GM10248 (cell line): Measurements from ENCODE around the gene NTNG2.
A peak's percentile ranks its signal among the peaks of the same experiment; 100 is the strongest.

Experiments
- CTCF ChIA-PET: fragments of 300-600 bp; sonication (Branson Sonifier 250); formaldehyde crosslinking; extraction: SDS; loops from one replicate; lab custom pipeline; 2021; ENCODE audit warnings: antibody characterized with exemption; lab: Yijun Ruan, JAX
- POLR2A ChIA-PET: fragments of 350-650 bp; sonication (Branson Sonifier 250); formaldehyde crosslinking; extraction: SDS; loops from one replicate; lab custom pipeline; 2020; ENCODE audit warnings: antibody characterized with exemption; lab: Yijun Ruan, JAX
- DNase-seq: peaks from one replicate; pipeline ENCODE4 v3.0.0; 2012; ENCODE audit errors: extremely low spot score
- CTCF ChIP-seq: IDR thresholded peaks from 2 replicates; pipeline ENCODE4 v1.5.1; 2012; ENCODE audit warnings: mild to moderate bottlenecking, low read depth; ENCODE audit errors: extremely low read depth, missing control alignments, control extremely low read depth

Gene NTNG2

GRCh38 chr9:132238026-132238972 lies 76.4 kb downstream of the NTNG2 start:
- TF ChIP-seq CTCF = no peak
- no peak for DNase-seq
- CTCF ChIA-PET = interaction anchor here (1.1 to 10.0 kb wide), 11 partner anchors 9 to 627 kb away, joined by 3 to 154 read pairs (median 7); no protein-coding TSS in a partner anchor
- POLR2A ChIA-PET = no interaction called here

GRCh38 chr9:132238992-132239391 lies 77.1 kb downstream of the NTNG2 start:
- CTCF ChIA-PET = interaction anchor here (1.0 to 10.0 kb wide), 10 partner anchors 9 to 478 kb away, joined by 3 to 154 read pairs (median 6); no protein-coding TSS in a partner anchor
- POLR2A ChIA-PET = no interaction called here
- TF ChIP-seq CTCF = no peak
- DNase-seq = no peak

GRCh38 chr9:132239518-132239917 lies 77.7 kb downstream of the NTNG2 start:
- CTCF ChIA-PET = interaction anchor here (1.0 to 10.0 kb wide), 9 partner anchors 10 to 495 kb away, joined by 3 to 154 read pairs (median 6); no protein-coding TSS in a partner anchor
- DNase-seq = no peak
- POLR2A ChIA-PET = no interaction called here
- no peak for TF ChIP-seq CTCF

GRCh38 chr9:132239999-132240840 lies 78.4 kb downstream of the NTNG2 start:
- ChIA-PET POLR2A (no interaction called here), CTCF (interaction anchor here (1.0 to 10.0 kb wide), 10 partner anchors 9 to 495 kb away, joined by 3 to 154 read pairs (median 4); no protein-coding TSS in a partner anchor)
- TF ChIP-seq CTCF = no peak
- no peak for DNase-seq

- CTCF ChIA-PET = interaction anchor here (0.8 to 10.0 kb wide), 8 partner anchors 11 to 496 kb away, joined by 3 to 154 read pairs (median 4); no protein-coding TSS in a partner anchor
- peak; percentile 99 for DNase-seq
- POLR2A ChIA-PET = no interaction called here
- no peak for TF ChIP-seq CTCF
Observed at GRCh38 chr9:132240841-132241482, 79.1 kb downstream of the NTNG2 start.
